ENCODE results near the gene FUT7.

DNA sequence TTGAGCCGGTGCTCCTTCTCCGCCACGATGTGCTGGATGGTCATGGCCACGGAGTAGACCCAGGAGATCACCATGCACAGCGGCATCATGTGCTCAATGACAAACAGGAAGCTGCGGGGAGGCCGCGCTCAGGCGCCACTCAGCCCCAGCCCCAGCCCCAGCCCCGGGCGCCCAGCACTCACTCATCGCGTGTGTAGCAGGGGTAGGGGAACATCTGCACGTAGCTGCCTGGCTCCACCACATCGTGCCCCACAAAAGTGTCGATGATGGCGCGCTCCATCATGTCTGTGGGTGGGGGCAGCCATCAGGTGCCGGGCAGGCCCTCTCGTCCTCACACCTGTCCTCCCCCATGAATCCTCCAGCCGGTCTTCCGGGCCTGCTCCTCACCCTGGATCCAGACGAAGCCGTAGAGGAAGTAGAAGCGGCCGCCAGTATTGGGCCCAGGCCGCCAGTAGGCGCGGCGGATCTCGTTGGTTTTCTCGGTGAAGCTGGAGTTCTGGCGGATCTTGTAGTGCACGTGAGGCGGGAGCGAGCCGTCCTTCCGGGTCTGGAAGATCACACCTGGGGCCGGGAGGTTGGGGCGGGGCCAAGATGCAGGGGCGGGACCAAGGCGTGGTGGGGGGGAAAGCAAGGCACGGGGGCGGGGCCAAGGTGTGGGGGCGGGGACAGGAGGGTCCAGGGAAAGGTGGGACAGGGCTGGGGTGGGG lies 13.9 kb downstream of the FUT7 start:
- TF ChIP-seq, protein P1, sequence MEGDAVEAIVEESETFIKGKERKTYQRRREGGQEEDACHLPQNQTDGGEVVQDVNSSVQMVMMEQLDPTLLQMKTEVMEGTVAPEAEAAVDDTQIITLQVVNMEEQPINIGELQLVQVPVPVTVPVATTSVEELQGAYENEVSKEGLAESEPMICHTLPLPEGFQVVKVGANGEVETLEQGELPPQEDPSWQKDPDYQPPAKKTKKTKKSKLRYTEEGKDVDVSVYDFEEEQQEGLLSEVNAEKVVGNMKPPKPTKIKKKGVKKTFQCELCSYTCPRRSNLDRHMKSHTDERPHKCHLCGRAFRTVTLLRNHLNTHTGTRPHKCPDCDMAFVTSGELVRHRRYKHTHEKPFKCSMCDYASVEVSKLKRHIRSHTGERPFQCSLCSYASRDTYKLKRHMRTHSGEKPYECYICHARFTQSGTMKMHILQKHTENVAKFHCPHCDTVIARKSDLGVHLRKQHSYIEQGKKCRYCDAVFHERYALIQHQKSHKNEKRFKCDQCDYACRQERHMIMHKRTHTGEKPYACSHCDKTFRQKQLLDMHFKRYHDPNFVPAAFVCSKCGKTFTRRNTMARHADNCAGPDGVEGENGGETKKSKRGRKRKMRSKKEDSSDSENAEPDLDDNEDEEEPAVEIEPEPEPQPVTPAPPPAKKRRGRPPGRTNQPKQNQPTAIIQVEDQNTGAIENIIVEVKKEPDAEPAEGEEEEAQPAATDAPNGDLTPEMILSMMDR (IDR thresholded peaks at IDR 0.05 in 2 of 3, conservative IDR thresholded peaks at IDR 0.05 in 1 of 3; ENCODE audit: borderline replicate concordance in 1 of 3, insufficient read depth in 1 of 3, low read depth in 2 of 3, low read length in 2 of 3), result no peak
- TF ChIP-seq JUND (IDR thresholded peaks at IDR 0.05) (no peak), RAD21 (IDR thresholded peaks at IDR 0.05; ENCODE audit: low read depth) (no peak), YY1 (IDR thresholded peaks at IDR 0.05; ENCODE audit: extremely low read depth, insufficient replicate concordance, low read depth, low read length) (no peak), EZH2phosphoT487 (IDR thresholded peaks at IDR 0.05; ENCODE audit: borderline replicate concordance) (no peak)
- TF ChIP-seq, protein P2, sequence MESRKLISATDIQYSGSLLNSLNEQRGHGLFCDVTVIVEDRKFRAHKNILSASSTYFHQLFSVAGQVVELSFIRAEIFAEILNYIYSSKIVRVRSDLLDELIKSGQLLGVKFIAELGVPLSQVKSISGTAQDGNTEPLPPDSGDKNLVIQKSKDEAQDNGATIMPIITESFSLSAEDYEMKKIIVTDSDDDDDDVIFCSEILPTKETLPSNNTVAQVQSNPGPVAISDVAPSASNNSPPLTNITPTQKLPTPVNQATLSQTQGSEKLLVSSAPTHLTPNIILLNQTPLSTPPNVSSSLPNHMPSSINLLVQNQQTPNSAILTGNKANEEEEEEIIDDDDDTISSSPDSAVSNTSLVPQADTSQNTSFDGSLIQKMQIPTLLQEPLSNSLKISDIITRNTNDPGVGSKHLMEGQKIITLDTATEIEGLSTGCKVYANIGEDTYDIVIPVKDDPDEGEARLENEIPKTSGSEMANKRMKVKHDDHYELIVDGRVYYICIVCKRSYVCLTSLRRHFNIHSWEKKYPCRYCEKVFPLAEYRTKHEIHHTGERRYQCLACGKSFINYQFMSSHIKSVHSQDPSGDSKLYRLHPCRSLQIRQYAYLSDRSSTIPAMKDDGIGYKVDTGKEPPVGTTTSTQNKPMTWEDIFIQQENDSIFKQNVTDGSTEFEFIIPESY (IDR thresholded peaks at IDR 0.05; ENCODE audit: extremely low read depth, insufficient replicate concordance, low read length), result no peak
